ENCODE data around the gene GRAMD1B. TPM values are rescaled to one million over a fixed set of nuclear protein-coding genes. Genes with fewer than 3 reads are reported as not detected.

Gene GRAMD1B
- total and polyA plus RNA-seq, 4 donors = 0.29 to 2.6 (median 1.3) TPM

GRCh38 chr11:123504401-123504800 is 74.3 kb downstream of the GRAMD1B start:
- Histone ChIP-seq H3K36me3 (ENCODE audit: control insufficient read depth in 4 of 4, insufficient read depth in 3 of 4, low read depth in 1 of 4, low read length in 3 of 4) (no peaks in the 10 kb centered on the region), H3K27ac (ENCODE audit: low read depth in 1 of 2, low read length in 2 of 2) (no peak overlapping the region), H3K9ac (ENCODE audit: low read depth in 1 of 2, low read length in 2 of 2) (no peak overlapping the region), H3K9me3 (ENCODE audit: control insufficient read depth in 4 of 4, low read length in 3 of 4) (no peaks in the 10 kb centered on the region), H3K4me1 (ENCODE audit: control insufficient read depth in 4 of 4, insufficient read depth in 4 of 4, low read length in 3 of 4) (no peaks in the 10 kb centered on the region), H3K27me3 (ENCODE audit: control insufficient read depth in 4 of 4, insufficient read depth in 4 of 4, low read length in 3 of 4) (peaks cover 0 to 5% (median 0%) of the 10 kb centered on the region in 4 donors), H3K4me3 (ENCODE audit: low read depth in 1 of 3, low read length in 3 of 3) (no peak overlapping the region)
- 89% methylated on average over 5 of the region's 5 CpGs for WGBS
- no peak for DNase-seq (ENCODE audit: low spot score)
- no peak for TF ChIP-seq HNF4G (IDR thresholded peaks at IDR 0.05)
- TF ChIP-seq NR2F2 (IDR thresholded peaks at IDR 0.05) = no peak
- TF ChIP-seq EGR1 (IDR thresholded peaks at IDR 0.05; ENCODE audit: low read depth in 2 of 2) = no peak
- TF ChIP-seq SP1 (IDR thresholded peaks at IDR 0.05) = no peak
- no peak for TF ChIP-seq ZBTB33 (IDR thresholded peaks at IDR 0.05)
- no peak for TF ChIP-seq FOXA1 (IDR thresholded peaks at IDR 0.05)
- TF ChIP-seq RAD21 (IDR thresholded peaks at IDR 0.05) = no peak
- no peak for TF ChIP-seq FOXA2 (IDR thresholded peaks at IDR 0.05)
- no peak for TF ChIP-seq JUND (IDR thresholded peaks at IDR 0.05)
- no peak for TF ChIP-seq HNF4A (conservative IDR thresholded peaks at IDR 0.05)
- no peak for TF ChIP-seq ATF3 (IDR thresholded peaks at IDR 0.05)
- TF ChIP-seq CTCF (IDR thresholded peaks at IDR 0.05; ENCODE audit: low read depth, low read length, missing input control) = no peak
- no peak for TF ChIP-seq YY1 (IDR thresholded peaks at IDR 0.05)
- TF ChIP-seq RXRA (IDR thresholded peaks at IDR 0.05) = no peak
- no peak for TF ChIP-seq TAF1 (conservative IDR thresholded peaks at IDR 0.05)
- no peak for TF ChIP-seq REST (IDR thresholded peaks at IDR 0.05)
- no peak for TF ChIP-seq GABPA (IDR thresholded peaks at IDR 0.05 in 1 of 2, conservative IDR thresholded peaks at IDR 0.05 in 1 of 2)
- no peak for TF ChIP-seq MAX (IDR thresholded peaks at IDR 0.05)

Measured in liver (tissue), 9 donors.